ENCODE measurements around the gene RTL1. TPM values are rescaled to one million over a fixed set of nuclear protein-coding genes. Genes with fewer than 3 reads are reported as not detected.

RTL1 gene
- total RNA-seq, 1 experiment from 2014 or later = not detected

GRCh38 chr14:100910888-100911664 lies 7.6 kb upstream of the RTL1 start:
- H2AFZ ChIP-seq (ENCODE audit: low read length) = no peak overlapping the region
- no peaks in the 10 kb centered on the region for H3K4me1 ChIP-seq (ENCODE audit: insufficient read depth, low read length)
- H3K14ac ChIP-seq (ENCODE audit: insufficient read depth, low read length) = no peak overlapping the region
- no peak overlapping the region for H2BK12ac ChIP-seq (ENCODE audit: insufficient read length, low read depth, low read length)
- Mint-ChIP-seq H3K27ac (no peak overlapping the region), H3K4me3 (no peak overlapping the region), H3K9me3 (peaks cover 0 to 3% of the 10 kb centered on the region in 2 experiments; a peak in 2 of 5 replicates), H3K27me3 (ENCODE audit: low read depth) (peaks cover 25% of the 10 kb centered on the region), H3K4me1 (peaks cover 2 to 3% of the 10 kb centered on the region in 2 experiments; a peak in 3 of 4 replicates), H3K36me3 (ENCODE audit: insufficient read depth in 1 of 3, low read depth in 3 of 3) (no peaks in the 10 kb centered on the region; a peak in 1 of 7 replicates)
- H3K4ac ChIP-seq (ENCODE audit: low read depth, low read length) = no peak overlapping the region
- no CpG with 5 or more reads among the region's 21 CpGs for WGBS (ENCODE audit: extremely low coverage, insufficient read length, low lambda C conversion rate)
- no peaks in the 10 kb centered on the region for H3K79me1 ChIP-seq (ENCODE audit: insufficient read depth, low read depth, low read length, poor library complexity, severe bottlenecking)
- H2AK5ac ChIP-seq (ENCODE audit: insufficient read length, low read length) = no peak overlapping the region
- H2BK20ac ChIP-seq (ENCODE audit: low read depth, low read length, poor library complexity, severe bottlenecking) = no peak overlapping the region
- no peaks in the 10 kb centered on the region for H3K9me3 ChIP-seq (ENCODE audit: control insufficient read depth, low read depth, low read length)
- no peak for TF ChIP-seq CTCF (conservative IDR thresholded peaks at IDR 0.05)
- H4K91ac ChIP-seq (ENCODE audit: insufficient read length, low read depth, low read length) = no peak overlapping the region
- no peak for DNase-seq
- H3K56ac ChIP-seq (ENCODE audit: insufficient read length, low read depth, low read length) = no peak overlapping the region
- no peaks in the 10 kb centered on the region for H4K20me1 ChIP-seq (ENCODE audit: control insufficient read depth, insufficient read depth, insufficient read length)
- H3K79me2 ChIP-seq (ENCODE audit: insufficient read depth, low read length) = no peaks in the 10 kb centered on the region
- no peak overlapping the region for H4K5ac ChIP-seq (ENCODE audit: insufficient read length, low read depth, low read length)
- H3K27ac ChIP-seq (ENCODE audit: insufficient read length, low read depth, low read length) = no peak overlapping the region
- H2BK120ac ChIP-seq (ENCODE audit: low read depth, low read length, poor library complexity, severe bottlenecking) = no peak overlapping the region
- no peak overlapping the region for H3K9ac ChIP-seq (ENCODE audit: extremely low read depth, insufficient read length, low read length)
- no peak overlapping the region for H2BK15ac ChIP-seq (ENCODE audit: low read depth, low read length)
- H3K4me2 ChIP-seq (ENCODE audit: insufficient read depth, insufficient read length, low read length) = no peak overlapping the region
- no peak overlapping the region for H3T11ph ChIP-seq (ENCODE audit: low read length)
- H4K8ac ChIP-seq (replicated peaks; ENCODE audit: insufficient read length, low read depth, low read length) = no peak overlapping the region
- no peaks in the 10 kb centered on the region; the same call in 1 of the 2 replicates for H3K27me3 ChIP-seq (ENCODE audit: insufficient read depth, low read length)
- H2BK5ac ChIP-seq (ENCODE audit: insufficient read length, low read length) = no peak overlapping the region
- H3K23me2 ChIP-seq (ENCODE audit: insufficient read length, low read depth, low read length, poor library complexity, severe bottlenecking) = no peaks in the 10 kb centered on the region
- no peak overlapping the region for H3K23ac ChIP-seq (ENCODE audit: insufficient read length, low read depth, low read length)
- H3K18ac ChIP-seq (ENCODE audit: insufficient read length, low read depth, low read length) = no peak overlapping the region

Data from H9 (cell line).